HepG2 (cell line): ENCODE results near the gene HCFC1R1. TPM values are rescaled to one million over a fixed set of nuclear protein-coding genes. Genes with fewer than 3 reads are reported as not detected.

ENCODE experiments used
- ATF3 ChIP-seq: sonication (generic); formaldehyde crosslinking; IDR thresholded peaks from 2 replicates; pipeline ENCODE4 v1.4.0; 2020; ENCODE audit warnings: missing genetic modification reagents
- CENPX ChIP-seq: sonication (generic); formaldehyde crosslinking; IDR thresholded peaks from 2 replicates; pipeline ENCODE4 v1.9.0; 2021; ENCODE audit warnings: mild to moderate bottlenecking, missing genetic modification reagents, moderate library complexity
- ELF3 ChIP-seq: IDR thresholded peaks from 2 replicates; pipeline ENCODE4 v1.6.1; 2016; ENCODE audit warnings: missing genetic modification reagents, missing compliant biosample characterization
- HDAC1 ChIP-seq: sonication (generic); formaldehyde crosslinking; IDR thresholded peaks from 2 replicates; pipeline ENCODE4 v1.5.1; 2020; ENCODE audit warnings: mild to moderate bottlenecking, missing genetic modification reagents
- HMG20B ChIP-seq: conservative IDR thresholded peaks from 2 replicates; pipeline ENCODE4 v1.6.1; 2016; ENCODE audit warnings: missing genetic modification reagents, missing compliant biosample characterization
- KDM5A ChIP-seq: fragments of 200-600 bp; sonication (generic); IDR thresholded peaks from 2 replicates; pipeline ENCODE4 v1.7.0; 2018; ENCODE audit warnings: antibody characterized with exemption, mild to moderate bottlenecking, low read length, borderline replicate concordance
- MYNN ChIP-seq: sonication (generic); formaldehyde crosslinking; IDR thresholded peaks from 2 replicates; pipeline ENCODE4 v1.4.0; 2020; ENCODE audit warnings: mild to moderate bottlenecking, low read depth, missing genetic modification reagents
- NCOR1 ChIP-seq: fragments of 200-600 bp; sonication (generic); IDR thresholded peaks from 2 replicates; pipeline ENCODE4 v1.7.0; 2017; ENCODE audit warnings: antibody characterized with exemption, low read length, borderline replicate concordance
- NFE2L1 ChIP-seq: sonication (generic); formaldehyde crosslinking; IDR thresholded peaks from 2 replicates; pipeline ENCODE4 v1.4.0; 2020; ENCODE audit warnings: missing genetic modification reagents, mild to moderate bottlenecking, borderline replicate concordance
- NFKB2 ChIP-seq: sonication (generic); formaldehyde crosslinking; IDR thresholded peaks from 2 replicates; pipeline ENCODE4 v1.4.0; 2020; ENCODE audit warnings: missing genetic modification reagents, borderline replicate concordance
- NR1H2 ChIP-seq: sonication (generic); formaldehyde crosslinking; IDR thresholded peaks from 2 replicates; pipeline ENCODE4 v1.8.1; 2022; ENCODE audit warnings: low read depth, missing genetic modification reagents, borderline replicate concordance
- PBX2 ChIP-seq: IDR thresholded peaks from 2 replicates; pipeline ENCODE4 v1.6.1; 2016; ENCODE audit warnings: control low read depth
- POGK ChIP-seq: sonication (generic); formaldehyde crosslinking; conservative IDR thresholded peaks from 2 replicates; pipeline ENCODE4 v1.8.0; 2022; ENCODE audit warnings: mild to moderate bottlenecking, moderate library complexity, missing genetic modification reagents
- POLR2A ChIP-seq, 2 experiments: IDR thresholded peaks; 2 replicates each; pipeline ENCODE4 v1.6.1; 2011; ENCODE audit warnings: low read depth in 2 of 2, low read length in 2 of 2, mild to moderate bottlenecking in 1 of 2, moderate library complexity in 1 of 2; ENCODE audit not compliant: insufficient read depth in 1 of 2
- WIZ ChIP-seq: sonication (generic); formaldehyde crosslinking; IDR thresholded peaks from 2 replicates; pipeline ENCODE4 v1.5.1; 2020; ENCODE audit warnings: mild to moderate bottlenecking, missing genetic modification reagents
- ZBTB39 ChIP-seq: sonication (generic); formaldehyde crosslinking; IDR thresholded peaks from 2 replicates; pipeline ENCODE4 v1.5.0; 2020; ENCODE audit warnings: missing genetic modification reagents
- ZBTB7B ChIP-seq: sonication (generic); formaldehyde crosslinking; IDR thresholded peaks from 2 replicates; pipeline ENCODE4 v1.4.0; 2020; ENCODE audit warnings: missing genetic modification reagents
- ZNF260 ChIP-seq: sonication (generic); formaldehyde crosslinking; IDR thresholded peaks from 2 replicates; pipeline ENCODE4 v1.4.0; 2020; ENCODE audit warnings: missing genetic modification reagents, low read depth, mild to moderate bottlenecking, borderline replicate concordance
- ZNF296 ChIP-seq: sonication (generic); formaldehyde crosslinking; conservative IDR thresholded peaks from 2 replicates; pipeline ENCODE4 v1.5.0; 2020; ENCODE audit warnings: mild to moderate bottlenecking, missing genetic modification reagents
- ZNF598 ChIP-seq: sonication (generic); formaldehyde crosslinking; IDR thresholded peaks from 2 replicates; pipeline ENCODE4 v1.5.1; 2020; ENCODE audit warnings: mild to moderate bottlenecking, missing genetic modification reagents, borderline replicate concordance
- ZNF816 ChIP-seq: sonication (generic); formaldehyde crosslinking; IDR thresholded peaks from 2 replicates; pipeline ENCODE4 v1.8.0; 2022; ENCODE audit warnings: missing genetic modification reagents, mild to moderate bottlenecking, borderline replicate concordance
- ZZZ3 ChIP-seq: sonication (generic); formaldehyde crosslinking; IDR thresholded peaks from 2 replicates; pipeline ENCODE4 v1.4.0; 2020; ENCODE audit warnings: missing genetic modification reagents, mild to moderate bottlenecking, borderline replicate concordance
- polyA plus RNA-seq, 8 experiments: library from polyadenylated mRNA; depleted of rRNA in 3 of 8; stranded (reverse) in 7 of 8; unstranded in 1 of 8; fragments of >200 nt; fragmentation: Illumina TruSeq in 4 of 8; extraction: Trizol in 4 of 8; gene quantifications; 2 replicates each; pipeline versions ENCODE4 v1.2.1 to v1.2.3, GENCODE V29; 2011 to 2016; ENCODE audit warnings: low read depth in 4 of 8, missing spikeins in 1 of 8, mixed read lengths in 1 of 8; ENCODE audit not compliant: insufficient read depth in 1 of 8
- total RNA-seq, 5 experiments: library from RNA; depleted of rRNA; stranded (reverse); fragments of >200 nt; fragmentation: Illumina TruSeq; extraction: Trizol; gene quantifications; 2 replicates each; pipeline ENCODE4 v1.2.3, GENCODE V29; 2016; ENCODE audit warnings: low read depth in 1 of 5
- TF ChIP-seq, protein P1 (sequence below): sonication (generic); formaldehyde crosslinking; IDR thresholded peaks from 2 replicates; pipeline ENCODE4 v1.8.0; 2022; ENCODE audit warnings: mild to moderate bottlenecking, missing genetic modification reagents, moderate library complexity
- TF ChIP-seq, protein P2 (sequence below): sonication (generic); formaldehyde crosslinking; IDR thresholded peaks from 2 replicates; pipeline ENCODE4 v1.5.0; 2020; ENCODE audit warnings: missing genetic modification reagents

The HCFC1R1 gene
- total and polyA plus RNA-seq, 2 of the 13 experiments (the other 11 are each of a cell fraction or from before 2014, with no cell fraction given): 13.8 to 16.1 TPM

GRCh38 chr16:3019594-3020246 is 4.0 kb downstream of the HCFC1R1 start (continued):
- no peak for TF ChIP-seq HMG20B (CRISPR knock-in tag)
- no peak for TF ChIP-seq ZNF598 (CRISPR knock-in tag)
- no peak for TF ChIP-seq ZNF260
- no peak for TF ChIP-seq NFE2L1 (CRISPR knock-in tag)
- no peak for TF ChIP-seq ZNF296 (CRISPR knock-in tag)
- TF ChIP-seq CENPX (CRISPR knock-in tag): no peak
- TF ChIP-seq POLR2A (IDR thresholded peaks at IDR 0.05; ENCODE audit: insufficient read depth in 1 of 2, low read depth in 2 of 2, low read length in 2 of 2): no peak
- TF ChIP-seq MYNN (CRISPR knock-in tag): no peak
- TF ChIP-seq KDM5A: 0 out of 2 replicates have a peak, but pooled peaks have one; percentile 17
- TF ChIP-seq PBX2 (CRISPR knock-in tag): no peak
- TF ChIP-seq WIZ (CRISPR knock-in tag): no peak
- peak; percentile 45 for TF ChIP-seq HDAC1 (CRISPR knock-in tag)
- TF ChIP-seq, protein P1, sequence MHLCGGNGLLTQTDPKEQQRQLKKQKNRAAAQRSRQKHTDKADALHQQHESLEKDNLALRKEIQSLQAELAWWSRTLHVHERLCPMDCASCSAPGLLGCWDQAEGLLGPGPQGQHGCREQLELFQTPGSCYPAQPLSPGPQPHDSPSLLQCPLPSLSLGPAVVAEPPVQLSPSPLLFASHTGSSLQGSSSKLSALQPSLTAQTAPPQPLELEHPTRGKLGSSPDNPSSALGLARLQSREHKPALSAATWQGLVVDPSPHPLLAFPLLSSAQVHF (CRISPR knock-in tag): no peak
- TF ChIP-seq NFKB2: no peak
- no peak for TF ChIP-seq ZNF816 (CRISPR knock-in tag)
- no peak for TF ChIP-seq NCOR1
- no peak for TF ChIP-seq ZBTB39 (CRISPR knock-in tag)
- TF ChIP-seq ELF3 (CRISPR knock-in tag): no peak
- no peak for TF ChIP-seq NR1H2 (CRISPR knock-in tag)
- TF ChIP-seq ATF3 (CRISPR knock-in tag): no peak
- peak; percentile 55; the same call in 1 of the 2 replicates for TF ChIP-seq ZBTB7B (CRISPR knock-in tag)
- no peak for TF ChIP-seq ZZZ3 (CRISPR knock-in tag)
- TF ChIP-seq POGK (CRISPR knock-in tag): 0 out of 2 replicates have a peak, but pooled peaks have one; percentile 3
- TF ChIP-seq, protein P2, sequence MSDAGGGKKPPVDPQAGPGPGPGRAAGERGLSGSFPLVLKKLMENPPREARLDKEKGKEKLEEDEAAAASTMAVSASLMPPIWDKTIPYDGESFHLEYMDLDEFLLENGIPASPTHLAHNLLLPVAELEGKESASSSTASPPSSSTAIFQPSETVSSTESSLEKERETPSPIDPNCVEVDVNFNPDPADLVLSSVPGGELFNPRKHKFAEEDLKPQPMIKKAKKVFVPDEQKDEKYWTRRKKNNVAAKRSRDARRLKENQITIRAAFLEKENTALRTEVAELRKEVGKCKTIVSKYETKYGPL: no peak
